Measurements from ENCODE around the gene CD79A.

Gene CD79A

DNA sequence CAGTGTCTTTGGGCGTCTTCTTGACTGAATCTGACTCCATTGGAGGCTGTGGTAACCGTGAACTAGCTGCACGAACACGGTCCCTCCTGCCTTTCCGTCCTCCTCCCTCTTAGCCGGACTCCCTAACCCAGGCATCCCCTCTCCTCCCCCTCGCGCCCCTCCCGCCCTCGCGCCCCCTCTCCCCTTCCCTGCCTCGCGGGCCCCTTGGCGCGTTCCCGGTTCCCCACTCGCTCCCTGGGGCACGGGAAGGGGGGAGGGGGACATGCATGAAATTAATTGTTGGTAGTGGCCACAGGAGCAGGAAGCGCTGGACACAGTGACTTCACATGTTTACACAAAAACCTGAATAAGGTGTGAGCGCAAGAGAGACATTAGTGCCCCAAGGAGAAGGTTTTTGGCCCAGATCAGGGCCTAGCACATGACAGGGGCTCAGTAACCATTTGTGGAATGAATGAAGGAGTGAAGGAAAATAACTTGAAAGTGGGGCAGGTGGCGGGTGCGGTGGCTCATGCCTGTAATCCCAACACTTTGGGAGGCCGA, 32.0 kb upstream of the CD79A start:
- DNase-seq (ENCODE audit: low read depth) = peak; percentile 21
- TF ChIP-seq, protein P1, sequence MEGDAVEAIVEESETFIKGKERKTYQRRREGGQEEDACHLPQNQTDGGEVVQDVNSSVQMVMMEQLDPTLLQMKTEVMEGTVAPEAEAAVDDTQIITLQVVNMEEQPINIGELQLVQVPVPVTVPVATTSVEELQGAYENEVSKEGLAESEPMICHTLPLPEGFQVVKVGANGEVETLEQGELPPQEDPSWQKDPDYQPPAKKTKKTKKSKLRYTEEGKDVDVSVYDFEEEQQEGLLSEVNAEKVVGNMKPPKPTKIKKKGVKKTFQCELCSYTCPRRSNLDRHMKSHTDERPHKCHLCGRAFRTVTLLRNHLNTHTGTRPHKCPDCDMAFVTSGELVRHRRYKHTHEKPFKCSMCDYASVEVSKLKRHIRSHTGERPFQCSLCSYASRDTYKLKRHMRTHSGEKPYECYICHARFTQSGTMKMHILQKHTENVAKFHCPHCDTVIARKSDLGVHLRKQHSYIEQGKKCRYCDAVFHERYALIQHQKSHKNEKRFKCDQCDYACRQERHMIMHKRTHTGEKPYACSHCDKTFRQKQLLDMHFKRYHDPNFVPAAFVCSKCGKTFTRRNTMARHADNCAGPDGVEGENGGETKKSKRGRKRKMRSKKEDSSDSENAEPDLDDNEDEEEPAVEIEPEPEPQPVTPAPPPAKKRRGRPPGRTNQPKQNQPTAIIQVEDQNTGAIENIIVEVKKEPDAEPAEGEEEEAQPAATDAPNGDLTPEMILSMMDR (IDR thresholded peaks at IDR 0.05; ENCODE audit: control insufficient read depth, extremely low read depth, insufficient read depth) = no peak

DNA sequence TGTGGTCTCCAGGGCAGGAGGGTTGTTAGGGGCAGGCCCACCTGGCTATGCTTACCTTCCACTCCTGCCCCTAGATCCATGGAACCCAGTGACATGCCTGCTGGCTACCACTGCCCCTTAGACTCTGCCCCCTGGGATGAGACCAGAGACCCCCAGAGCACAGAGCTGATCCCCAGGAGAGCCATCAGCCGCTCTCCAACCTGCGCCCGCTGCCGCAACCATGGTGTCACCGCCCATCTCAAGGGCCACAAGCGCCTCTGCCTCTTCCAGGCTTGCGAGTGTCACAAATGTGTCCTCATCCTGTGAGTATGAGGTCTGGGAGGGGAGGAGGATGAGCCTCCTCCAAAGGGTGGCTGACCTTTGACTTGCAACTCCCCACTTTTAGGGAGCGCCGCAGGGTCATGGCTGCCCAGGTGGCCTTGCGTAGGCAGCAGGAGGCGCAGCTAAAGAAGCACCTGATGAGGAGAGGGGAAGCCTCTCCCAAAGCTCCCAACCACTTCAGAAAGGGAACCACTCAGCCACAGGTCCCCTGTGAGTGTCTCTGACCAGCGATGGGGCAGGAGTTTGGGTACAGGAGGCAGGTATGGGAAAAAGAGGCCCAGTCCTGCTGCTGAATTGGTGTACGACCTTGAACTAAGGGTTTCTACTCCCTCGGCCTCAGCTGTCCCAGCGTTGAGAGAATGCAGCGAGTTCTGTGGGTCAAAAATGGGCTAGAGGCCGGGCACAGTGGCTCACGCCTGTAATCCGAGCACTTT, 29.6 kb upstream of the CD79A start:
- DNase-seq (ENCODE audit: low read depth) = no peak
- H3K4me3 ChIP-seq (ENCODE audit: low read depth, low read length) = no peak overlapping the region
- TF ChIP-seq, protein P1 (IDR thresholded peaks at IDR 0.05; ENCODE audit: control insufficient read depth, extremely low read depth, insufficient read depth) = no peak

More for the DNA sequence above, 32.0 kb upstream of the CD79A start:
- no peak overlapping the region for H3K4me3 ChIP-seq (ENCODE audit: low read depth, low read length)

DNA sequence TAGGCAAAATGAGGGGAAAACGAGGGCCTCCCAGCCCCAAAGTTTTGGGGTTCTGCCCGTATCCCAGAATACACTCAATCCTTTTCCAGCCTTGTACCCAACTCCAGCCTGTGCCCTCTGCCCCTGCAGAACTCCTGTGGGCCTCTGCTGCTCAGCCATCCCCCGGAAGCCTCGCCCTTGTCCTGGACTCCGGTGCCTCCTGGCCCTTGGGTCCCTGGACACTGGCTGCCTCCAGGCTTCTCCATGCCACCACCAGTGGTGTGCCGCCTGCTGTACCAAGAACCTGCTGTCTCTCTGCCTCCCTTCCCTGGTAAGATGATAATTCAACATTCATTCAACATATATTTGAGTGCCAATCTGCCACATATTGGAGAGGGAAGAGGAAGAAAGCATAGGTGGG, 28.4 kb upstream of the CD79A start:
- H3K4me3 ChIP-seq (ENCODE audit: low read depth, low read length) = no peak overlapping the region
- no peak for DNase-seq (ENCODE audit: low read depth)
- TF ChIP-seq, protein P1 (IDR thresholded peaks at IDR 0.05; ENCODE audit: control insufficient read depth, extremely low read depth, insufficient read depth) = no peak

DNA sequence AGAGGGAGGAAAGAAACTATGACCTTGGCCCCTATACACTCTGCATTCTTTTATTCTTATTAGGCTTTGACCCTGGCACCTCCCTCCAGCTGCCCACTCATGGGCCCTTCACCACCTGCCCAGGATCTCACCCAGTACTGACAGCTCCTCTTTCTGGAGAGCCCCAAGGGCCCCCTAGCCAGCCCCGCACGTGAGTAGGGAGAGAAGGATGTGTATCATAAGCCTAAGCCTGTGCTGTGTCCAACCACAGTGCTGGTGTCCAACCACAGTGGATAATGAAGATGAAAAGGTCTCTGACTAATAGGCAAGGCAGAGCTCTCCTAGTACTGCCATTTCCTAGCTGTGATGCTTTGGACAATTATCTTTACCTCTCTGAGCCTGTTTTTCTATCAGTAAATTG, 28.0 kb upstream of the CD79A start:
- no peak overlapping the region for H3K4me3 ChIP-seq (ENCODE audit: low read depth, low read length)
- TF ChIP-seq, protein P1 (IDR thresholded peaks at IDR 0.05; ENCODE audit: control insufficient read depth, extremely low read depth, insufficient read depth) = no peak
- no peak for DNase-seq (ENCODE audit: low read depth)

DNA sequence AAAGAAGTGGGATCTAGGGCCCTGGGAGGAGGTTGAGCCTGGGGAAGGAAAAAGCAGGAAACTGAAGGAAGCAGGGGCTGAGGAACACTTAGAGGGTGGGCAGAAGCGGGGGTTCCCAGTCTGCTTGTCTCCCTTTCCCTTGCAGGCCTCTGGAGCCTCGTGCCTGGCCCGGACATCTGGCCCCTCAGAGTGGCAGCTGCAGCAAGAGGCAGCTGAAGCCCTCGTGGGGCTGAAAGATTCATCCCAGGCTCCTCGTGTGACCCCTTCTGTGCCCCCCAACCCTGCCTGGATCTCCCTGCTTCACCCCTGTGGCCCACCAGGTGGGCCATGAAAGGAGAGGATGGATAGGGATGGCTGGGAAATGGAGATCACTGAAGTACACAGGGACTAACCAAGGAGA, 26.7 kb upstream of the CD79A start:
- no peak for DNase-seq (ENCODE audit: low read depth)
- no peak overlapping the region for H3K4me3 ChIP-seq (ENCODE audit: low read depth, low read length)
- TF ChIP-seq, protein P1 (IDR thresholded peaks at IDR 0.05; ENCODE audit: control insufficient read depth, extremely low read depth, insufficient read depth) = no peak

DNA sequence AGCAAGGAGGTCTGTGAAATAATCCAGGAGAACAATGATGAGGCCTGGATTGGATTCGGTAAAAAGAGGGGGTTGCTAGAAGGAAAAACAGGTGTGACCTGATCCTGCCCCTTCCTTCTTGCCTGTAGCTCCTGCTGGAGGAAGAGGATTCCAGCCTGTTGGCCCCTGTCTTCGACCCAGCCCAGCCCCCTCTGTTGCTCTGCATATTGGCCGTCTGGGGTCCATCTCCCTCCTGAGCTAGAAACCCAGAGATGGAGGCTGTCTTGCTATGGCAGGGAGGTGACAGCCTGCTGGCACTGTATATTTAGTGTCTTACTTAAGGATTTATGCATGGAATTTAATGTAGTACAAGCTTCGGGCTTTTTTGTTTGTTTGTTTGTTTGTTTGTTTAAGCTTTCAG, 25.6 kb upstream of the CD79A start:
- no peak overlapping the region for H3K4me3 ChIP-seq (ENCODE audit: low read depth, low read length)
- DNase-seq (ENCODE audit: low read depth) = no peak
- TF ChIP-seq, protein P1 (IDR thresholded peaks at IDR 0.05; ENCODE audit: control insufficient read depth, extremely low read depth, insufficient read depth) = no peak

DNA sequence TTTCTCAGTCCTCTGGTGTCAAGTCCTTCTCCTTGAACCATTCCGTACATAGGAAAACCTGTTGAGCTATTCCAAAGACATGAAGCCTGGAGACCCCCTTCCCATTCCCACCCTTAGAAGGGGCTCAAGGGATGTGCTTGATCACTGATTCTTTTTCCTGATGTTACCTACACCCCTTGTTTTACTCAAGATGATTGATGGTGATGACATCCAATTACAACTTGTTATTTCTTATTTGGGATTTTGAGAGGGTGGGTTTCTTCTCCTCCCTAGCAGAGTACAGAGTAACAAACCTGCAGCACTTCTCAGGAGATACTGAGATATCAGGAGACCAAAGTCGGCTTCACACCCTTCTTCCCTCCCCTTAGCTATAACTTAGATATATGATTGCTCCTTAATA, 23.7 kb upstream of the CD79A start:
- TF ChIP-seq, protein P1 (IDR thresholded peaks at IDR 0.05; ENCODE audit: control insufficient read depth, extremely low read depth, insufficient read depth) = no peak
- no peak for DNase-seq (ENCODE audit: low read depth)
- H3K4me3 ChIP-seq (ENCODE audit: low read depth, low read length) = no peak overlapping the region
